HG02981 (cell line): ENCODE data around the gene POM121L2.

Experiments used
- ATAC-seq: cut with Tn5 transposase; IDR thresholded peaks from one replicate; pipeline ENCODE4 v1.9.1; 2021; ENCODE audit warnings: mild to moderate bottlenecking, moderate library complexity; ENCODE audit not compliant: unreplicated experiment

The POM121L2 gene

DNA sequence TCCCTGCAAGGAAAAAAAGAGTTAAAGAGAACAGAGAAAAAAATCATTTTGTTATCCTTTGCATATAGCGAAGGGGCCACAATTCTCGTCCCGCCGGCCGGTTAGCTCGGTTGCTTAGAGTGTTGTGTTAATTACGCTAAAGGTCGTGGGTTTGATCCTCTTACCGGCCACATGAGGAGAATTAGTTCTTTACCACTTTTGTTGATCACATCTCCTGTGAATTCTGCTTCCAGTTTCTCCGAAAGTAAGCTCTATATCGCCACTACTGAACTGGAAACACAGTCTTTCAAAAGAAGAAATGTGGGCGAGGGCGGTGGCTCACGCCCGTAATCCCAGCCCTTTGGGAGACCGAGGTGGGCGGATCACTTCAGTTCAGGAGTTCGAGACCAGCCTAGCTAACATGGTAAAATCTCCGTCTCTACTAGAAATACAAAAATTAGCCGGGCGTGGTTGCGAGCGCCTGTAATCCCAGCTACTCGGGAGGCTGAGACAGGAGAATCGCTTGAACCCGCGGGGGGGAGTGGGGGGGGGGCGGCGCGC is 51.2 kb downstream of the POM121L2 start:
- no peak for ATAC-seq

DNA sequence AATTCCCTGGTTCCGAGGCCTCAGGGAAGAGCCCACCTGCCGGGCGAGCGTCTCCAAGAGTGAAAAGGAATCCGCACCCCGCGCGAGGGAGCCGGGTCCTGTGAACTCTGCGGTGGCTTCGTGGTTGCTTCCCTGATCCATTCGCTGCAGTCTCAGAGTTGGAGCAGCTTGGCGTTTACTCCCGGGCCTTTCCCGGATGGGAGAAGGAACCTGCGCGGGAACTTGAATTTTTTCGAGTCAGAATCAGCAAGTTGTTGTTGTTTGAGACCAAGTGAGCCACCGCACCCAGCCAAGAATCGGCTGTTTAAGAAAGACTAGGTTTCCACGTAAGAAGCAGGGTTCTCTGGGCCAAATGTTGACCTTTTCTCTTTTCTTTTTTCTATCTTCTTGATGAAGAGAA is 51.7 kb downstream of the POM121L2 start:
- ATAC-seq, result no peak
